ENCODE data around the gene TSPO2. TPM values are rescaled to one million over a fixed set of nuclear protein-coding genes. Genes with fewer than 3 reads are reported as not detected.

TSPO2 gene
- total RNA-seq, 2 experiments from 2014 or later: not detected

DNA sequence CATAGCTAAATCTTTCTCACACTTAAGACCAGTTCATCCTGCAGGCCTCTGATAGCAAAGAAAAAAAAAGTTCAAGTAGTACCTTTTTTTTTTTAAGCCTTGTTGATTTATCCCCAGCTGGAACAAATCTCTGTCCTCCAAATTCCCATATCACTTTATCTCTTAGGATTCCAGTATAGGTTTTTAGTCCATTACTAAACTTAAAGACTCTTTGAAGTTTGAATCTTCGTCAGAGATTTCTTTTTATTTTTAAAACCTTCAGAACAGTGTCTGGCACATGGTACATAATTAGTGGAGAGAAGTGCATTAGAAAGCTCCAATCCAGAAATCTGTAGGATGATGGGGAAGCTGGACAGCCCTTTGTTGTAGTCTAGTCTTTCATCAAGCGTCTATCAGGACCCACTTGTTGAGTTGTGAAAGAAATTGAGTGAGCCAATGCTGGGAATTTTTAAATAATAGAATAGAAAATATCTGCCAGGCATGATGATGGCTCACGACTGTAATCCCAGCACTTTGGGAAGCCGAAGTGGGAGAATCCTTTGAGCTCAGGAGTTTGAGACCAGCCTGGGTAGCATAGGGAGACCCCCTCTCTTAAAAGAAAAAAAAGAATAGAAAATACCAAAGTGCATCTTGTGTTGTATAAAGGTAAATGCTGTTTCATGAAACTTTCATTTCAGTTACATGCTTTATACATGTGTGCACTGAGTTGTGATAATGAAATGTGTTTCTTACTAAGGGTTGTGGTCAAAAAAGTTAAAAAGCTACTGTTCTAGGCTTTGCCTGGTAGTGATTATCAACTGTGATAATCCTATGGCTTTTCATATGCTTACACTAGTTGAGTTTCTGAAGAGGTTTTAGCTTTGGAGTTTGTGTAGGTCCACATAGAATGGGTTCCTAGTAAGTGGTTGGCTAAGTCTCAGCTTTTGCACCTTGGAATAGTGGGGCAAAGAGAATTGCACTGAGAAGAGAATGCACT, 33.7 kb downstream of the TSPO2 start:
- POLR2A ChIA-PET: interaction anchor here (0.5 to 1.5 kb wide), 12 partner anchors 21 to 1518 kb away, joined by 3 to 5 read pairs (median 3); partner anchors contain the start of gene TREML2
- Histone ChIP-seq H2AFZ (ENCODE audit: low read length) (no peak overlapping the region), H3K9me3 (ENCODE audit: low read length) (no peaks in the 10 kb centered on the region), H4K20me1 (ENCODE audit: insufficient read depth, low read length) (peaks cover 24% of the 10 kb centered on the region; the same call in 1 of the 2 replicates), H3K9me2 (ENCODE audit: insufficient read depth, low read length) (no peaks in the 10 kb centered on the region), H3K27ac (ENCODE audit: low read depth, low read length, poor library complexity, severe bottlenecking) (peak overlapping the region; percentile 92), H3K79me2 (ENCODE audit: insufficient read depth, low read depth, low read length) (peaks cover 81% of the 10 kb centered on the region), H3K4me1 (ENCODE audit: insufficient read depth, low read length, poor library complexity, severe bottlenecking) (peaks cover 68% of the 10 kb centered on the region), H3K36me3 (ENCODE audit: insufficient read depth, low read length) (peaks cover 72% of the 10 kb centered on the region), H3K4me3 (ENCODE audit: low read depth, low read length, poor library complexity, severe bottlenecking) (peak overlapping the region; percentile 97), H3K4me2 (ENCODE audit: low read length) (peak overlapping the region; percentile 97)
- CTCF ChIA-PET (ENCODE audit: unreplicated experiment): interaction anchor here (0.5 to 0.8 kb wide), 3 partner anchors 10 to 661 kb away, joined by 3 to 6 read pairs (median 3); no protein-coding TSS in a partner anchor
- intact Hi-C loops (cut with micrococcal nuclease; ENCODE audit: unreplicated experiment): no loop called here
- no peak for DNase-seq (ENCODE audit: low spot score)
- no TSS peak for BruUV-seq (replicated peaks)
- TF ChIP-seq EZH2phosphoT487 (IDR thresholded peaks at IDR 0.05; ENCODE audit: borderline replicate concordance, low read depth, low read length): no peak
- TF ChIP-seq, protein P1, sequence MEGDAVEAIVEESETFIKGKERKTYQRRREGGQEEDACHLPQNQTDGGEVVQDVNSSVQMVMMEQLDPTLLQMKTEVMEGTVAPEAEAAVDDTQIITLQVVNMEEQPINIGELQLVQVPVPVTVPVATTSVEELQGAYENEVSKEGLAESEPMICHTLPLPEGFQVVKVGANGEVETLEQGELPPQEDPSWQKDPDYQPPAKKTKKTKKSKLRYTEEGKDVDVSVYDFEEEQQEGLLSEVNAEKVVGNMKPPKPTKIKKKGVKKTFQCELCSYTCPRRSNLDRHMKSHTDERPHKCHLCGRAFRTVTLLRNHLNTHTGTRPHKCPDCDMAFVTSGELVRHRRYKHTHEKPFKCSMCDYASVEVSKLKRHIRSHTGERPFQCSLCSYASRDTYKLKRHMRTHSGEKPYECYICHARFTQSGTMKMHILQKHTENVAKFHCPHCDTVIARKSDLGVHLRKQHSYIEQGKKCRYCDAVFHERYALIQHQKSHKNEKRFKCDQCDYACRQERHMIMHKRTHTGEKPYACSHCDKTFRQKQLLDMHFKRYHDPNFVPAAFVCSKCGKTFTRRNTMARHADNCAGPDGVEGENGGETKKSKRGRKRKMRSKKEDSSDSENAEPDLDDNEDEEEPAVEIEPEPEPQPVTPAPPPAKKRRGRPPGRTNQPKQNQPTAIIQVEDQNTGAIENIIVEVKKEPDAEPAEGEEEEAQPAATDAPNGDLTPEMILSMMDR (conservative IDR thresholded peaks at IDR 0.05; ENCODE audit: low read length): no peak

DNA sequence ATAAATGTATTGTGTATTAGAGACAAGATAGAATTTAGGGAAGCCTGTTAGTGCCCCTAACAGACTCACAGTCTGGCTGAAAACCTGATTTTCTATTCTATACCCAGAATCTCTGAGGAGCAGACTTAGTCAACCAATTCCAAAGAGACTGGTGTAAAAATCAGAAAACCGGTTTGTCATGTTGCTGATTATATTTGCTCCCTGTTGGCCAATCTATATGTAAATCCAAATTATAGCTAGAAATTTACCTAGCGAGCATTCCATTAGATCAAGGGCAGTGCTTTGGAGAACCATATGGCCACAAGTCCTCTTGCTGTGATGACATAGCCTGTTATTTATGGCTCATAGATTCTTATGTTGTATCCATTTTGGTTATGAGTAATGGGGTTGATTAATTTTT, 35.3 kb downstream of the TSPO2 start:
- intact Hi-C loops (cut with micrococcal nuclease; ENCODE audit: unreplicated experiment): no loop called here
- H3K36me3 ChIP-seq (ENCODE audit: insufficient read depth, low read length): peaks cover 88% of the 10 kb centered on the region
- H3K4me3 ChIP-seq (ENCODE audit: low read depth, low read length, poor library complexity, severe bottlenecking): no peak overlapping the region
- BruUV-seq (replicated peaks): no TSS peak
- peak overlapping the region; percentile 19; the same call in 1 of the 2 replicates for H3K4me2 ChIP-seq (ENCODE audit: low read length)
- CTCF ChIA-PET (ENCODE audit: unreplicated experiment): no interaction called here
- no peak overlapping the region for H2AFZ ChIP-seq (ENCODE audit: low read length)
- H3K9me2 ChIP-seq (ENCODE audit: insufficient read depth, low read length): no peaks in the 10 kb centered on the region
- no peak for TF ChIP-seq EZH2phosphoT487 (IDR thresholded peaks at IDR 0.05; ENCODE audit: borderline replicate concordance, low read depth, low read length)
- TF ChIP-seq, protein P1 (conservative IDR thresholded peaks at IDR 0.05; ENCODE audit: low read length): no peak
- no peaks in the 10 kb centered on the region for H3K9me3 ChIP-seq (ENCODE audit: low read length)
- peaks cover 66% of the 10 kb centered on the region for H3K4me1 ChIP-seq (ENCODE audit: insufficient read depth, low read length, poor library complexity, severe bottlenecking)
- no peak for DNase-seq (ENCODE audit: low spot score)
- H3K79me2 ChIP-seq (ENCODE audit: insufficient read depth, low read depth, low read length): peaks cover 84% of the 10 kb centered on the region
- POLR2A ChIA-PET: no interaction called here
- no peak overlapping the region for H3K27ac ChIP-seq (ENCODE audit: low read depth, low read length, poor library complexity, severe bottlenecking)
- peaks cover 27% of the 10 kb centered on the region; the same call in 1 of the 2 replicates for H4K20me1 ChIP-seq (ENCODE audit: insufficient read depth, low read length)
